Measurements from ENCODE around the gene SIRT6.
"Not testable (repeated sequence)": the region's sequence is repeated elsewhere in the genome, so short reads cannot be mapped to it uniquely, and the experiment has no call there.

The SIRT6 gene

DNA sequence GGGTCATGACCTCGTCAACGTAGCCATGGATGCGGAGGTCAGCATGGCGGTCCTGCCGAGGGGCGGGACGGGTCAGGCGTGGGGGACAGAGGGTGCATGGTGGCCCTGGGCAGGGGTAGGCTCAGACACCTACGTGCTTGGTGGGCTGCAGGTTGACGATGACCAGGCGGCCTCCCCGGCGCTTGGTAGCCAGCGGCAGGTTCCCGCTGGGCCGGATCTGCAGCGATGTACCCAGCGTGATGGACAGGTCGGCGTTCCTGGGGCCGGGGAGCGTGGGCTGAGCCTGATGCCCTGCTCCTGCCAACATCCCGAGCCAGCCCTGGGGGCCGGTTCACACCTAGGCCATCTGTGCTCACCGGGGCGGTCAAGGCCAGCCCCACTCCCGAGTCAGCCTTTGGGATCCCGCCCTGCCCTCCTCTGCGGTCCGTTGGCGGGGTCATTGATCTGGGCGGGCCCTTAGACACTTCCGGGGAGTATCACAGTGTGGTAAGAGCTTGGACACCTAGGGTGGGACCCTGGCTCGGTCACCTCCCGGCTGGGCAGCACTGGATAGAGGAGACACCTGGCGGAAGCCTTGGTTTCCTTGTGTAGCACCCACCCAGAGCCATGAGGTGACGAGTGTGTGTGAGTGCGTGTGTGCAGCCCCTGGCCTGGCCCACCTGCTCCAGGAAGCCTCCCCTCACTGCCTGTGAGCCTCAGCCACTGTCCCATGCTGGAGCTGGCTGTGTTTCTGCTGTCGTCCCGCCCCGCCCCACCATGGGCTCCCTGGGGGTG lies 7.3 kb downstream of the SIRT6 start:
- no peak for DNase-seq (ENCODE audit: low read depth, low spot score)

DNA sequence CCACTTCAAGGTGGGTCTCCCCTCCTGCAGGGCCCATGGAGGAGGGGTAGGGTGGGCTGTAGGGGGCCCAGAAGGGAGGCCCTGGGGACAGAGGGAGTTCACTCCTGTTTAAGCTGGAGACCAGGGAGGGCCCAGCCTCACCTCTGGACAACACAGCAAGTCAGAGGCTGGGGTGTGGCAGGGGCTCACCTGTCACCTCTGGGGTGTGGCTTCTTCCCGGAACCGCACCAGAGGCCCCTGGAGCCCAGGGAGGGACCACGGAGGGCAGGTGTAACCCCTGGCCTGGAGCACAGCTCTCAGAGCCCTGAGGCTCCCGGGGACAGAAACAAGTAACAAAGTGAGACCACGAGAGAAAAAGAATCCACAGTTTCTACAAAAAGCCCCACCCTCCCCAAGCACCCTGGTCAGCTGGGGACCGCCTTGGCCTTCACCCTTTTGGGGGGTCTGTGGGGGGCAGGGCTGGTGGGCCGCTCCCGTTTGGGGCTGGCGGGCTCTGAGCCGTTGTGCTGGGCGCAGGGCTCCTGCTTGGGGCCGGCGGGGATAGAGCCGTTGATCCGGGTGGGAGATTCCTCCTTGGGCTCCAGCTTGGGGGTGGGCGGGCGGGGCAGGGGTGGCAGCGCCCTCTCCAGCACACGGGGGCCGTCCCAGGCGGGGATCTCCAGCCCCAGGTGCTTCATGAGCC lies 8.0 kb downstream of the SIRT6 start:
- no peak for DNase-seq (ENCODE audit: low read depth, low spot score)

DNA sequence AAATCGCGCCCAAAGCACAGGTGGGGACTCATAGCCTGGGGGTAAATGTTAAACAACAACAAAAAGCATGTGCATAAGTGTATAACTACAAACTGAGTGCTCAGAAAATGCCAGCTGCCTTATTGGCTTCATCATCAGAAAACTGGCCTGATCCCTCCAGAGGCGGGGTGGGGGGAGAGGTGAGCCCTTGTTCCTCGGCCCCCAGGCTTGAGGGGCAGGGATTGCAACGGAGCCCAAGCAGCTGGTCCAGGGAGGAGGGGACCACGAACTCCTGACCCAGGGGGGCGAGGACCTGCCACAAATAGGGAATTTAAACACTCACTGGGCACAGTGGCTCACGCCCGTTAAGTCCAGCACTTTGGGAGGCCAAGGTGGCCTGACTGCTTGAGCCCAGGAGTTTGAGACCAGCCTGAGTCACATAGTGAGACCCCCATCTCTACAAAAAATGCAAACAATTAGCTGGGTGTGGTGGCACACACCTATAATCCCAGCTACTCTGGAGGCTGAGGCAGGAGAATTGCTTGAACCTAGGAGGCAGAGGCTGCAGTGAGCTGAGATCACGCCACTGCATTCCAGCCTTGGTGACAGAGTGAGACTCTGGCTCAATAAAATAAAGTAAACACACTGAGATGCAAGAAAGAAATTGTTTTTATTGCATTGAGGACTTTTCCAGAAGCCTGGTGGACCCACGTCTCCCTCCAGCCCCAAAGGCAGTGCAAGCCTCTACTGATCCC lies 8.7 kb downstream of the SIRT6 start:
- DNase-seq (ENCODE audit: low read depth, low spot score) = no peak

DNA sequence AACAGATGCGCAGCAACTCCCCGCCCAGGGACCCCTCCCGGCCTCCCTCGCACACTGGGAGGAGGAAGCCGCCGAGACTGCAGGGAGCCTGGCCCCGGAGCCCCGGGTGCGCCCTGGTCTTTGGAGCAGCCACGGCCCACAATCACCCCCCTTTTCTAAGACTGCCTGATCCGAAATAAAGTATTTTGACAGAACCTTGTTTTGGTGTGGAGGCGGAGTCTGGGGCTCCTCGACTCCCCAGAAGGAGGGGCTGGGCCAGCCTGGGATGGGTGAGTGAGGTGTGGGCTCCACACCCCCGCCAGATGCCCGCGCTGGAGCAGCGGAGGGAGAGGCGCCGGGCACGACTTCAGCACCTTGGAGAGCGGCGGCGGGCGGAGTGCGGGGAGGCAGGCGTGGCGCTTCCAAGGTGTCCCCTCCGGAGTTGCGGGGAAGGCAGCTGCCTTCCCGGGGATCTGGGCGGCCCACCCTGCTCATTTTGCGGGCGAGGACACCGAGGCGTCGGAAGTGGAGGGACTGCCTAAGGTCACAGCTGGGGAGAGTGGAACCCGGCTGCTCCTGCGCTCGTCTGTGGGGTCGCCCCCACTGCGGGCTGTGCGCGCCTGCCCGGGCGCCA lies 9.4 kb downstream of the SIRT6 start:
- DNase-seq (ENCODE audit: low read depth, low spot score) = no peak

DNA sequence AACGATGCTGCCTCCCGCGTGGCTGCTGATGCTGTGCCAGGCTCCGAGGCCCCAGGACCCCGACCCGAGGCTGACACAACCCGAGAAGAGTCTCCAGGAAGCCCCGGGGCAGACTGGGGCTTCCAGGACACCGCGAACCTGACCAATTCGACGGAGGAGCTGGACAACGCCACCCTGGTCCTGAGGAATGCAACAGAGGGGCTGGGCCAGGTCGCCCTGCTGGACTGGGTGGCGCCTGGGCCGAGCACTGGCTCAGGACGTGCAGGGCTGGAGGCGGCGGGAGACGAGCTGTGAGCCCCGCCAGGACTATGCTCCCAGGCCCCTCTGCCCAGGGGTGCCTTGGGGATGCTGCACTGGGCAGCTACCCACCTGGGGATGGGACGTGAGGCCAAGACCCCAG lies 10.7 kb downstream of the SIRT6 start:
- no peak for DNase-seq (ENCODE audit: low read depth, low spot score)

DNA sequence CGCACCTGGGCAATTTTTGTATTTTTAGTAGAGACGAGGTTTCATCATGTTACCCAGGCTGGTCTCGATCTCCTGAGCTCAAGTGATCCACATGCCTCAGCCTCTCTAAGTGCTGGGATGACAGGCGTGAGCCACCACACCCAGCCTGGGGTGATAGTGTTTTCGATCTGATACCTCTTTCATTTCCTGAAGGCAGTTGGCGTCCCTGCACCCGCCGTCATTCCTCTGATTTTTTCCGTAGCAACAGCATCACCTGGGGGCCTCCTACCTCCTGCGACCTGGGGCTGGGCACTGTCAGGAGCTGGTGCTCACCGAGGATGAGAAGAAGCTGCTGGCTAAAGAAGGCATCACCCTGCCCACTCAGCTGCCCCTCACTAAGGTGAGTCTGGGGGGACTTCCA lies 18.1 kb downstream of the SIRT6 start:
- no peak for DNase-seq (ENCODE audit: low read depth, low spot score)

DNA sequence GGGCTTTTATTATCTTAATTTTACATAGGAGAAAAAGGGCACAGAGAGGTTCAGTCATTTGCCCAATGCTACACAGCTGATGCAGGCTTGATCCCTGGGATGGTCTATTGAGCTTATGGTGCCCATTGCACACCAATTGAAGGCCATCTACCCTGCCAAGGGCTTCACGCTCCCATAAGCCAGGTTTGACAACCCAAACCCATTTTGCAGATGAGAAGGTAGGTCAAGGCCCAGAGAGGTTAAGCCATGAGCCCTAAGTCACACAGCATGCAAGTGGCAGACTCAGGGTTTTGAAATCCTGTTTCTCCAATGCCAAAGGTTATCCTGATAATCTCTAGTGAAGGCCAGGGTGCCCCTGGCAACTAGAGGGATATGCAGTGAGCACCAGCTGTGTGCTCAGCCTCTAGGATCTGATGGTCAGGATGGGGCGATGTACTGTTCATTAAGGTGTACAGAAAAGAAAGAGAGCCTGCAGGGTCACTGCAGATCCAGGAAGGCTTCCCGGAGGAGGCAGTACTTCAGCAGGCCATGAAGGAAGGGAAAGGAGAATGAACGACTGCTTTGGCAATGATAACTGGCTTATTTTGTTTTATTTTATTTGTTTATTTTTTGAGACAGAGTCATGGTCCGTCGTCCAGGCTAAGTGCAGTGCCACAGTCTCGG lies 20.8 kb downstream of the SIRT6 start:
- no peak for DNase-seq (ENCODE audit: low read depth, low spot score)

DNA sequence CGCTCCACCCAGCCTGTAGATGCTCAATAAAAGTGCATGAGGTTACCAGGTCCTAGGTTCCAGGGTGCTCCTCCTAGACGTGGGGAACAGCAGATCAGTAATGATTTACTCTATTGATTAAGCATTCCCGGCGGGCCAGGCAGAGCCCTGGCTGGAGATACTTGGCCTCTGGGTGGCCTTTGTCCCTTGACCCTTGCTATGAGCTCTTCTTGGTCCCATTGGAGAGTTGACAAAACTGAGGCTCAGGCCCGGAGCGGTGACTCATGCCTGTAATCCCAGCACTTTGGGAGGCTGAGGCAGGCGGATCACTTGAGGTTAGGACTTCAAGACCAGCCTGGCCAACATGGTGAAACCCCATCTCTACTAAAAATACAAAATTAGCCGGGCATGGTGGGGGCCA lies 24.4 kb downstream of the SIRT6 start:
- not testable (repeated sequence) for DNase-seq (ENCODE audit: low read depth, low spot score)

DNA sequence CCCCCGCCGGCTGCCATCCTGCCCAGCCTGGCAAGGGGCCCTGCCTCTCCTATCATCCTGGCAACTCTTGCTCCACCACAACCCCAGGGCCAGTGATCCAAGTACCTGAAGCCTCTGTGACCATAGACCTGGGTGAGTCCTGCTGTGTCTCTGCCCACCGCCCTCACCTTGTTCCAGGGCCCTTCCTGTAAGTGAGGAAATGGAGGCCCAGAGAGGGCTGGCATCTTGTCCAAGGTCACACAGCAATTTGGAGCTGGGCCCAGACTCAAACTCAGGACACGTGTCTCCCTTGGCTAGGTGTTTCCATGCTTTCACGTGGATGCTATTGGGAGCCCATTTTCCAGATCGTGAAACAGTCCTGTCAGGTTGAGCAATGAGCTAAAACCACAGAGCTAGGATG lies 25.2 kb downstream of the SIRT6 start:
- no peak for DNase-seq (ENCODE audit: low read depth, low spot score)

DNA sequence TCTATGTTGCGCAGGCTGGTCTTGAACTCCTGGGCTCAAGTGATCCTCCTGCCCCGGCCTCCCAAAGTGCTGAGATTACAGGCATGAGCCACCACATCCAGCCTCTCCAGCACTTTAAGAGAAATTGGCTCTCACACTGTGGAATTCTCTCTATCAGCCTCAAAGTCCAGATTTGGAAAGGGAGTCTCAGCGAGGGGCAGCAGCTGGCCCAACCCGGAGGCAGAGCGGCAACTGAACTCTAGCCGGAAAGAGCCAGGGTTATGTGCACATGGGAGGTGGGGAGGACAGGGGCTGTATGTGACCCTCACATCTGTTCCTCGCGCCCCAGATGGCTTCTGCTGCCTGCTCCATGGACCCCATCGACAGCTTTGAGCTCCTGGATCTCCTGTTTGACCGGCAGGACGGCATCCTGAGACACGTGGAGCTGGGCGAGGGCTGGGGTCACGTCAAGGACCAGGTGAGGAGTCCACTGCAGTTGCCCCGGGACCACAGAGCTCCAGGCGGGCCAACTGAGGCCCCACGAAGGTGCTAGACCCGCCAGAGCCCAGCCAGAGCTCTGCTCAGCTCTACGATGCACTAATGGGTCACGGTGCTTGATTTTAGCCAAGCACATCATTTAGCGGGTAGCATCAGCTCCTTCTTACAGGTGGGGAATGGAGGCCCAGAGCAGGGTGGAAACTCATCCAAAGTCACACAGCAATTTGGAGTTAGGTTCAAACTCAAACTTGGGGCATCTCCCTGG lies 27.6 kb downstream of the SIRT6 start:
- no peak for DNase-seq (ENCODE audit: low read depth, low spot score)

DNA sequence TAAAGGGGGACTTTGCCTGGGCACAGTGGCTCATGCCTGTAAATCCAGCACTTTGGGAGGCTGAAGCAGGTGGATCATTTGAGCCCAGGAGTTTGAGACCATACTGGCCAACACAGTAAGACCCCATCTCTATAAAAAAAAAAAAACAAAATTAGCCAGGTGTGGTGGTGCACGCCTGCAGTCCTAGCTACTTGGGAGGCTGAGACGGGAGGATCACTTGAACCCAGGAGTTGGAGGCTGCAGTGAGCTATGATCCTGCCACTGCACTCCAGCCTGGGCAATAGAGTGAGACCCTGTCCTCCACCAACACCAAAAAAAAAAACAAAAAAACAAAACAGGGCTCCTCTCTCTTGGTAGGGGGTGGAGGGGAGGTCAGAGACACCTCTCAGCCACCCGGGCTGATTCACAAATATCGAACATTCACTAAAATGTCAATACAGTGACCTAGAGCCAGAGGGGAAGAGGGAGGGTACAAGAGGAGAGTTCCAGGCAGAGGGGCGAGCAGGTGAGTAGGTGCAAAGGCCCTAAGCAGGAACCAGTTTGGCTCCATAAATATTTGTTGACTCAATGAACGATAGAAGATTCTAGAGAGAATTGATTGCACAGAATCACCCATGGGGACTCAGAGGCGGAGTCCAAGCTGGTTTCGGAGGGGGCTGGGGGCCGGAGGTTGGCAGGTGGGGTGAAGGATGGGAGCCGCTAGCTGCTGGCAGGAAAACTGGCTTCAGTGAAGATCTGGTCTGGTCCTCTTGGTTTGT lies 29.9 kb downstream of the SIRT6 start:
- no peak for DNase-seq (ENCODE audit: low read depth, low spot score)

DNA sequence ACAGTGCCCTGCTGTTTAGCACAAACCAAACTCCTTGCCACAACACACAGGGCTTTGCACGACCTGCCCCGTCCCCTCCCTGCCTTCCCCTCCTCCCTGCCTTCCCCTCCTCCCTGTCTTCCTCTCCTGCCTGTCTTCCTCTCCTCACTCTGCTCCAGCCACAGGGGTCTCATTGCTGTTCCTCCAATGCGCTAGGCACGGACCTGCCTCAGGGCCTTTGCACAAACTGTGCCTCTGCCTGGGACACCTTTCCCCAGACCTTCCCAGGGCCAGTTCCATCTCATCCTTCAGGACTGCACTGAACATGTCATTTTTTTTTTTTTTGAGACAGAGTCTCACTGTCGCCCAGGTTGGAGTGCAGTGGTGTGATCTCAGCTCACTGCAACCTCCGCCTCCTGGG lies 30.7 kb downstream of the SIRT6 start:
- no peak for DNase-seq (ENCODE audit: low read depth, low spot score)

DNA sequence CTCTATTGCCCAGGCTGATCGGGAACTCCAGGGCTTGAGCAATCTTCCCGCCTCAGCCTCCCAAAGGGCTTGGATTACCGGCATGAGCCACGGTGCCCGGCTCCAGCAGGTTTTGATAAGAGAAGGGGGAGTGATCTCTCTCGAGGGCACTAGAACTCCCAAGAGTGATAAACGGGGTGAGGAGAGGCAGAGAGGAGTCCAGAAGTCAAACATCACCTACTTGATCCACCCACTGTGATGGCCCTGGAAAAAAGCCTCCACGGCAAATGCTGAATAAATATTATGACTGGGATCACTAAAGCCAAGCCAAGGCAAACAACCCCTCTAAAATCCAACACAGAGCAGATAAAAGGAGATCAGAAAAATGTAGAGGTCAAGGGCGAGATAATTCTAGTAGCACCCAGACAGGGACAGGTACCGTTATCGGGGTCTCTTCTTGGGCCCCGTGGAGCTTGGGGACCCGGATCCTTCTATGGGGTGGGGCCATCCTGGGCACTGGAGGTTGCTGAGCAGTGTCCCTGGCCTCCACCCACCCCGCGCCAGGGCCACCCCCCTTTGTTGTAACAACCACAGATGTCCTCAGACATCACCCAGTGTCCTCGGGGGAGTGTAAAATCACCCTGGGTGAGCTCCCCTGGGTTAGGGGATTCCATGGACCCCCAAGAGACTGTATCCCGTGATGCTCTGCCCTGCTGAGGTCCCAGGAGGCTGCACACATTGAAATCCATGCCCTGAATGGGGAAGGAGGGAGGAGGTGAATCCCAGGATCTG lies 32.7 kb downstream of the SIRT6 start:
- DNase-seq (ENCODE audit: low read depth, low spot score) = no peak

DNA sequence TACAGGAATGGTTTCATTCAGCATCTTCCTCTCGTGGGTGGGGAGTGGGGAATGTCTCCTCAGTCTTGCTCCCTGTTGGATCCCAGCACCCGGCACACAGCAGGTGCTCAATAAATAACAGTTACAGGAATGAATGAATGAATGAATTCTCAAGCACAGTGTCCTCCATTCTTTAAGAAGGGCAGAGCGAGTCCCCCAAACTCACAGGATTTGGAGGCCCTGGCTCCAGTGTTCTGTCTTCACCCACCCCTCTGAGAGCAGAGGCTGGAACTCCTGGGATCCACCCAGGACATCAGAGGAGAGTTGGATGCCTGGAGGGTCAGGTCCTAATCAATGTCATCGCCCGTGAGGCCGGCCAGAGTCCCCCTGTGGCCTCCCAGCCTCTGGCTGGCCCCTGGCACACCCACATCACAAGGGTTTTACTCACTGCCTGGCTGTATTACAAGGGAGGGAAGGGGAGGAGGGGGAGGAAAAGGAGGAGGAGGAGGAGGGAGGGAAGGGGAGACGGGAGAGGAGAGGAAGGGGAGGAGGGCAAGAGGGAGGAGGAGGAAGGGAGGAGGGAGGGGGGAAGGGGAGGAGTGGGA lies 37.6 kb downstream of the SIRT6 start:
- no peak for DNase-seq (ENCODE audit: low read depth, low spot score)

DNA sequence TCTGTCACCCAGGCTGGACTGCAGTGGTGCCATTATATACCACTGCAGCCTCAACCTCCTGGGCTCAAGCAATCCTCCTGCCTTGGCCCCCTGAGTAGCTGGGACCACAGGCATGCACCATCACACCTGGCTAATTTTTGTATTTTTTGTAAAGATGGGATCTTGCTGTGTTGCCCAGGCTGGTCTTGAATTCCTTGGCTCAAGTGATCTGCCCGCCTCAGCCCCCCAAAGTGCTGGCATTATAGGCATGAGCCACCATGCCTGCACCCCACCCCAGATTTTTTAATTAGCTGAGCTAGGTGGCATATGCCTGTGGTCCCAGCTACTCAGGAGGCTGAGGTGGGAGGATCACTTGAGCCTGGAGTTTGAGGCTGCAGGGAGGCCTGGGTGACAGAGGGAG lies 39.4 kb downstream of the SIRT6 start:
- not testable (repeated sequence) for DNase-seq (ENCODE audit: low read depth, low spot score)

DNA sequence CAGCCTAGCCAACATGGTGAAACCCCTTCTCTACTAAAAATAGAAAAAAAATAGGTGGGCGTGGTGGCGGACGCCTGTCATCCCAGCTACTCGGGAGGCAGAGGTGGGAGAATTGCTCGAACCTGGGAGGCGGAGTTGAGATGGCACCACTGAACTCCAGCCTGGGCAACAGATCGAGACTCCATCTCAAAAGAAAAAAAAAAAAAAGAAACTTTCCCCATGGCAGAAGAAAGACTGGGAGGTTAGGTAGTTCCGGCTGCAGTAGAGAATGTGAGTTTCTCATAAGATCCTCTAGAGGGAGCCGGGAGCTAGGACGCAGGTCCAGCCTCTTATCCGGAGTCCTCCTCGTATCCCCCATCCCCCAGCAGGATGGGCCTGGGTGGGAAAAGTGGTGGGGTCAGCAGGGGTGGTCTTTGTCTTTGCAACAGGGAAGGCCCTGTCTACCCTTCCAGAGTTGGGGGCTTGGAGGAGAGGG lies 42.1 kb downstream of the SIRT6 start:
- no peak for DNase-seq (ENCODE audit: low read depth, low spot score)

DNA sequence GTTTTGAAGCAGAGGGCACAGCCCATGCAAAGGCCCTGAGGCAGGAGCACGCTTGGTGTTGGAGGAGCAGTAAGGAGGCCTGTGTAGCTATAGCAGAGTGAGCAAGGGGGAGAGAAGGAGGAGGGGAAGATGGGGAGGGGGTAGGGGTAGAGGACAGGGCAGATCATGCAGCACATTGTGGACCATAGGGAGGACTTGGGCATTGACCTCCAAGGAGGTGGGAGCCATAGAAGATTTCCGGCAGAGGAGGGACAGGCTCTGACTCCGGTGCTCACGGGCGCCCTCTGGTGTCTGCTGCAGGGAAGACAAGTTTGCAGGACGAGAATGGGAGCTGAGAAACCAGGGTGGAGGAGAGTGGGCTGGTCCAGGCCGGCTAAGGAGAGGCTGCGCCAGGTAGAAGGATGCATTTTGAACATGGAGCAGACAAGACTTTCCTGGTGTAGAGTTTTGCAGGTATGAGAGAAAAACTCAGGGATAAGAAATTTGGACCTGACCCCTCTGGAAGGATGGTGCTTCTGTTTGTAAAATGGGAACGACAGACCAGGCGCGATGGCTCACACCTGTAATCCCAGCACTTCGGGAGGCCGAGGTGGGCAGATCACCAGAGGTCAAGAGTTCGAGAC lies 42.6 kb downstream of the SIRT6 start:
- DNase-seq (ENCODE audit: low read depth, low spot score) = no peak

DNA sequence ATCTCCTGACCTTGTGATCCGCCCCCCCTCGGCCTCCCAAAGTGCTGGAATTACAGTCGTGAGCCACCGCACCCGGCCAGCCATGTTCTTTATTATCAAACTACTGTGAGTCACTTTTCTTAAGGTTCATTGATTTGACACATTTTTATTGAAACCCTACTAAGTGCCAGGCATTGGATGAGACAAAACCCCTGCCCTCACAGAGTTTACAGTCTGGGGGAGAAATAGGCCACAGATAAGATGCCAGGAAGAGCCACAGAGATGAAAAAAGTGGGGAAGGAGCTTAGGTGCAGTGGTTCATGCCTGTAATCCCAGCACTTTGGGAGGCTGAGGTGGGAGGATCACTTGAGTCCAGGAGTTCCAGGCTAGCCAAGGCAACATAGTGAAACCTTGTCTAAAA lies 43.9 kb downstream of the SIRT6 start:
- no peak for DNase-seq (ENCODE audit: low read depth, low spot score)

DNA sequence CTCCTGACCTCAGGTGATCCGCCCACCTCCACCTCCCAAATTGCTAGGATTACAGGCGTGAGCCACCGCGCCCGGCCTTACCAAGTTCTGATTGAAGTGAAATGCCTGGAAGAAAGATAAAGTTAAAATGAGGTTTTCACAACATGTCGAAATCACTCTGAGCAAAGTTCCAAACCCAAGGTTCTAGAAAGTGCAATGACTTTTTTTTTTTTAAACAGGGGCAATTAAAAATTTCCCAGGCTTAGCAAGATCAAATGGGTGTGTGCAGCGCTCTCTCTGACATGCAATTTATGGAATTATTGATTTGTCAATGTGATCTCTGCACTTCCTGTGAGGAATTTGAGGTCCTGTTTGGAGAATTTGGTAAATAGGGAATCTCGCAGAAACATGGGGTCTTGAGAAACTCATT lies 45.7 kb downstream of the SIRT6 start:
- DNase-seq (ENCODE audit: low read depth, low spot score) = no peak
